ENCODE data around the gene CFAP100. TPM values are rescaled to one million over a fixed set of nuclear protein-coding genes. Genes with fewer than 3 reads are reported as not detected.

The CFAP100 gene
- total and polyA plus RNA-seq, 2 of the 4 experiments (the other 2 are of a cell fraction), result not detected

DNA sequence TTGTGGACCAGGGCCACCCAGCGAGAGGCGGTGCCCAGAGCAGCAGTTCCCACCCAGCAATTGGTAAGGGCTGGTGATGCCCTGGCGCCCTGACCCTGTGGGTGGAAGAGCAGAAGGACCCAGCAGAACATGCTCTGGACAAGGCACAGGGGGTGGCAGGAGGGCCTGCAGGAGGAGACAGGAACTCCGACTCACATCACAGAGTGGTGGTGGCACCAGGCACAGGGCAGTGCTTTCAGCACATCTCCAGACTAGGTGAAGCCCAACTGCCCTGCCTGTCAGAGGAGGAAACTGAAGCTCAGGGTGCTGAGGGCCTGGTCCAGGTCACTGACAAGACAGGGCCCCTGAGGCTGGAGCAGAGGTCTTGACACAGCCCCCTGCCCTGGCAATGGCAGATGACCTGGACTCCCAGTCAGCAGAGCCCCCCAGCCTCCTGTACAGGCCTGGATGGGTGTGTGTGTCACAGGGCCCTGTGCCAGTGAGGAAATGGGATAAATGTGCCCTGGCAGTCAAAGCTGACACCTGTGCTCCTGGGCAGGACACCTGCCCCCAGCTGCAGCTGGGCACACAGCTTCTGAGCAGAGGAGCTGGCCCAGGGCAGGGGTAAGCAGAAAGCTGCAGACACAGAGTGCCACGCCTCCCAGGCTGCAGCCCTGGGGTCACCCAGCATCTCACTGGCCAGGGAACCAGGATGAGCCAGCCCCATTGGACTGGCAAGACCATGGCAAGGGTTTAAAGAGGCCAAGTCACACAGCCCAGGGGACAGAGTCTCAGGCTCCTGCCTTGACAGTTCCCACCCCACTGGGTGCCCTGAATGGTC is 48.9 kb upstream of the CFAP100 start:
- no peaks in the 10 kb centered on the region for H3K79me1 ChIP-seq (ENCODE audit: low read depth in 1 of 2, low read length in 2 of 2)
- no peaks in the 10 kb centered on the region; the same call in 1 of the 2 replicates for H4K20me1 ChIP-seq (ENCODE audit: insufficient read depth, low read length)
- ChIA-PET POLR2A (ENCODE audit: unreplicated experiment) (no interaction called here), CTCF (no interaction called here)
- H3K4me3 ChIP-seq (ENCODE audit: insufficient read depth, low read depth, low read length), result no peak overlapping the region
- in situ Hi-C loops (cut with MboI; ENCODE audit: low sequenced_read_pairs), result no loop called here
- DNase-seq (no peak), ATAC-seq (ENCODE audit: low read depth) (no peak)
- H3K9ac ChIP-seq (ENCODE audit: low read depth, low read length), result no peak overlapping the region
- H2AK9ac ChIP-seq (replicated peaks; ENCODE audit: low read depth, low read length, poor library complexity), result no peak overlapping the region
- no peak overlapping the region for H2BK15ac ChIP-seq (ENCODE audit: low read depth, low read length)
- no peak overlapping the region for H4K8ac ChIP-seq (ENCODE audit: low read depth in 2 of 2, low read length in 2 of 2)
- H2BK5ac ChIP-seq (ENCODE audit: low read depth, low read length, poor library complexity, severe bottlenecking), result no peak overlapping the region
- H2AFZ ChIP-seq (replicated peaks; ENCODE audit: low read length, poor library complexity), result no peak overlapping the region
- H3K36me3 ChIP-seq (ENCODE audit: control insufficient read depth, insufficient read depth, low read length), result no peaks in the 10 kb centered on the region
- H4K5ac ChIP-seq (ENCODE audit: low read depth, low read length), result no peak overlapping the region
- no peaks in the 10 kb centered on the region for H3K4me1 ChIP-seq (ENCODE audit: control insufficient read depth, insufficient read depth, low read length)
- H3K14ac ChIP-seq (replicated peaks; ENCODE audit: low read depth, low read length), result no peak overlapping the region
- H2BK120ac ChIP-seq (ENCODE audit: low read depth, low read length), result no peak overlapping the region
- no peak overlapping the region for H2AK5ac ChIP-seq (ENCODE audit: low read depth, low read length)
- no peak overlapping the region for H3K27ac ChIP-seq (ENCODE audit: insufficient read depth, low read length)
- no peak overlapping the region for H4K91ac ChIP-seq (ENCODE audit: insufficient read depth, low read depth, low read length)
- no peak overlapping the region for H2BK20ac ChIP-seq (ENCODE audit: low read depth, low read length)
- no TSS peak for BruUV-seq (replicated peaks)
- H3K4me2 ChIP-seq (ENCODE audit: low read depth, low read length), result no peak overlapping the region
- no peak overlapping the region for H3K4ac ChIP-seq (ENCODE audit: low read depth, low read length)
- 0 out of 2 replicates have a peak, but pooled peaks cover 4% of the 10 kb centered on the region for H3K9me1 ChIP-seq (ENCODE audit: insufficient read depth, low read length)
- H3K9me3 ChIP-seq (ENCODE audit: control insufficient read depth, insufficient read depth, low read length), result no peaks in the 10 kb centered on the region
- H3K18ac ChIP-seq (ENCODE audit: low read depth, low read length), result no peak overlapping the region
- WGBS, 2 experiments (ENCODE audit: extremely low coverage in 2 of 2, insufficient read length in 1 of 2), result 80% methylated on average over 1 of the region's 5 CpGs; no CpG with 5 or more reads in 1 of the 2 experiments
- dilution Hi-C loops (cut with HindIII; ENCODE audit: low sequenced_read_pairs, unreplicated experiment), result no loop called here
- peaks cover 3% of the 10 kb centered on the region; the same call in 1 of the 2 replicates for H3K27me3 ChIP-seq (ENCODE audit: control insufficient read depth, insufficient read depth, low read length)
- H3K23ac ChIP-seq (ENCODE audit: low read depth, low read length), result no peak overlapping the region
- H3K56ac ChIP-seq (ENCODE audit: extremely low read depth, insufficient read depth, low read length), result no peak overlapping the region
- intact Hi-C loops (cut with micrococcal nuclease), result no loop called here
- TF ChIP-seq RFX5 (IDR thresholded peaks at IDR 0.05; ENCODE audit: low read depth, low read length) (no peak), POLR2A (IDR thresholded peaks at IDR 0.05; ENCODE audit: low read depth, low read length) (no peak), CEBPB (IDR thresholded peaks at IDR 0.05; ENCODE audit: low read depth, low read length) (no peak), ELK1 (IDR thresholded peaks at IDR 0.05; ENCODE audit: borderline replicate concordance, low read depth, low read length) (no peak), RCOR1 (IDR thresholded peaks at IDR 0.05; ENCODE audit: insufficient replicate concordance, low read length) (no peak), BHLHE40 (IDR thresholded peaks at IDR 0.05; ENCODE audit: low read depth, low read length) (no peak), MXI1 (IDR thresholded peaks at IDR 0.05; ENCODE audit: borderline replicate concordance, low read depth, low read length) (no peak), NFE2L2 (IDR thresholded peaks at IDR 0.05; ENCODE audit: low read depth, low read length) (no peak), SMC3 (IDR thresholded peaks at IDR 0.05; ENCODE audit: low read depth, low read length) (no peak), USF2 (IDR thresholded peaks at IDR 0.05; ENCODE audit: low read depth, low read length) (no peak), MAZ (IDR thresholded peaks at IDR 0.05; ENCODE audit: borderline replicate concordance, low read depth, low read length) (no peak), MAFK (IDR thresholded peaks at IDR 0.05; ENCODE audit: low read depth, low read length) (no peak), FOS (IDR thresholded peaks at IDR 0.05; ENCODE audit: low read depth, low read length) (no peak), RAD21 (IDR thresholded peaks at IDR 0.05; ENCODE audit: low read length) (no peak)
- TF ChIP-seq, protein P1, sequence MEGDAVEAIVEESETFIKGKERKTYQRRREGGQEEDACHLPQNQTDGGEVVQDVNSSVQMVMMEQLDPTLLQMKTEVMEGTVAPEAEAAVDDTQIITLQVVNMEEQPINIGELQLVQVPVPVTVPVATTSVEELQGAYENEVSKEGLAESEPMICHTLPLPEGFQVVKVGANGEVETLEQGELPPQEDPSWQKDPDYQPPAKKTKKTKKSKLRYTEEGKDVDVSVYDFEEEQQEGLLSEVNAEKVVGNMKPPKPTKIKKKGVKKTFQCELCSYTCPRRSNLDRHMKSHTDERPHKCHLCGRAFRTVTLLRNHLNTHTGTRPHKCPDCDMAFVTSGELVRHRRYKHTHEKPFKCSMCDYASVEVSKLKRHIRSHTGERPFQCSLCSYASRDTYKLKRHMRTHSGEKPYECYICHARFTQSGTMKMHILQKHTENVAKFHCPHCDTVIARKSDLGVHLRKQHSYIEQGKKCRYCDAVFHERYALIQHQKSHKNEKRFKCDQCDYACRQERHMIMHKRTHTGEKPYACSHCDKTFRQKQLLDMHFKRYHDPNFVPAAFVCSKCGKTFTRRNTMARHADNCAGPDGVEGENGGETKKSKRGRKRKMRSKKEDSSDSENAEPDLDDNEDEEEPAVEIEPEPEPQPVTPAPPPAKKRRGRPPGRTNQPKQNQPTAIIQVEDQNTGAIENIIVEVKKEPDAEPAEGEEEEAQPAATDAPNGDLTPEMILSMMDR (conservative IDR thresholded peaks at IDR 0.05; ENCODE audit: low read depth, low read length), result no peak
